IgD-negative memory B cell (primary cell): ENCODE results near the gene SKP1. TPM values are rescaled to one million over a fixed set of nuclear protein-coding genes. Genes with fewer than 3 reads are reported as not detected.

Experiments used
- H3K27ac Mint-ChIP-seq, 3 donors: one replicate each; pipeline ENCODE4 v1.8.0; 2020 to 2022; ENCODE audit warnings: mild to moderate bottlenecking in 3 of 3, mixed read lengths in 3 of 3, moderate library complexity in 1 of 3
- H3K27me3 Mint-ChIP-seq: one replicate; pipeline ENCODE4 v1.8.0; 2021; ENCODE audit warnings: mixed read lengths
- H3K36me3 Mint-ChIP-seq: one replicate; pipeline ENCODE4 v1.8.0; 2020; ENCODE audit warnings: mild to moderate bottlenecking, mixed read lengths
- H3K4me1 Mint-ChIP-seq, 3 donors: one replicate each; pipeline ENCODE4 v1.8.0; 2020 to 2022; ENCODE audit warnings: mixed read lengths in 3 of 3, mild to moderate bottlenecking in 1 of 3
- H3K4me3 Mint-ChIP-seq, 4 donors: one replicate each; pipeline ENCODE4 v1.8.0; 2020 to 2022; ENCODE audit warnings: mild to moderate bottlenecking in 4 of 4, mixed read lengths in 4 of 4, moderate library complexity in 3 of 4
- H3K9me3 Mint-ChIP-seq, 3 donors: one replicate each; pipeline ENCODE4 v1.8.0; 2020 to 2021; ENCODE audit warnings: mixed read lengths in 3 of 3, mild to moderate bottlenecking in 1 of 3
- polyA plus RNA-seq: library from polyadenylated mRNA; unstranded; fragments of 300-500 nt; fragmentation: Illumina TruSeq; gene quantifications from one replicate; pipeline ENCODE4 v1.2.3, GENCODE V29; 2021

Gene SKP1
- polyA plus RNA-seq, 1 donor from 2014 or later = 875 TPM

GRCh38 chr5:134142052-134142451, 34.7 kb downstream of the SKP1 start:
- H3K27me3 Mint-ChIP-seq = no peaks in the 10 kb centered on the region
- H3K27ac Mint-ChIP-seq = peak overlapping the region; percentile 61 to 95 (median 71)
- H3K36me3 Mint-ChIP-seq = no peaks in the 10 kb centered on the region
- H3K4me3 Mint-ChIP-seq = peak overlapping the region in 1 of 4 donors; percentile 30
- no peaks in the 10 kb centered on the region for H3K9me3 Mint-ChIP-seq
- peaks cover 8 to 24% (median 12%) of the 10 kb centered on the region in 3 donors for H3K4me1 Mint-ChIP-seq

GRCh38 chr5:134141331-134142050, 35.3 kb downstream of the SKP1 start:
- no peaks in the 10 kb centered on the region for H3K36me3 Mint-ChIP-seq
- no peaks in the 10 kb centered on the region for H3K27me3 Mint-ChIP-seq
- H3K4me1 Mint-ChIP-seq = peaks cover 8 to 30% (median 16%) of the 10 kb centered on the region in 3 donors
- peak overlapping the region in 2 of 4 donors; percentile 13 to 30 for H3K4me3 Mint-ChIP-seq
- peak overlapping the region; percentile 71 to 95 (median 82) for H3K27ac Mint-ChIP-seq
- H3K9me3 Mint-ChIP-seq = no peaks in the 10 kb centered on the region

GRCh38 chr5:134140530-134141201, 36.1 kb downstream of the SKP1 start:
- peaks cover 7 to 34% (median 20%) of the 10 kb centered on the region in 3 donors for H3K4me1 Mint-ChIP-seq
- H3K27me3 Mint-ChIP-seq = no peaks in the 10 kb centered on the region
- no peaks in the 10 kb centered on the region for H3K36me3 Mint-ChIP-seq
- H3K4me3 Mint-ChIP-seq = peak overlapping the region in 1 of 4 donors; percentile 5
- H3K27ac Mint-ChIP-seq = peak overlapping the region; percentile 71 to 95 (median 82)
- H3K9me3 Mint-ChIP-seq = no peaks in the 10 kb centered on the region

GRCh38 chr5:134139891-134140469, 36.8 kb downstream of the SKP1 start:
- no peaks in the 10 kb centered on the region for H3K27me3 Mint-ChIP-seq
- peak overlapping the region in 1 of 4 donors; percentile 24 for H3K4me3 Mint-ChIP-seq
- no peaks in the 10 kb centered on the region for H3K36me3 Mint-ChIP-seq
- H3K9me3 Mint-ChIP-seq = no peaks in the 10 kb centered on the region
- peak overlapping the region; percentile 62 to 95 (median 82) for H3K27ac Mint-ChIP-seq
- peaks cover 13 to 40% (median 24%) of the 10 kb centered on the region in 3 donors for H3K4me1 Mint-ChIP-seq

- H3K4me3 Mint-ChIP-seq = peak overlapping the region in 1 of 4 donors; percentile 41
- no peaks in the 10 kb centered on the region for H3K9me3 Mint-ChIP-seq
- peaks cover 13 to 41% (median 24%) of the 10 kb centered on the region in 3 donors for H3K4me1 Mint-ChIP-seq
- H3K27ac Mint-ChIP-seq = peak overlapping the region; percentile 62 to 95 (median 83)
- H3K36me3 Mint-ChIP-seq = no peaks in the 10 kb centered on the region
- no peaks in the 10 kb centered on the region for H3K27me3 Mint-ChIP-seq
Observed at GRCh38 chr5:134139377-134139851, 37.3 kb downstream of the SKP1 start.

GRCh38 chr5:134138416-134139376, 38.1 kb downstream of the SKP1 start:
- no peaks in the 10 kb centered on the region for H3K9me3 Mint-ChIP-seq
- H3K27me3 Mint-ChIP-seq = no peaks in the 10 kb centered on the region
- H3K4me1 Mint-ChIP-seq = peaks cover 13 to 43% (median 24%) of the 10 kb centered on the region in 3 donors
- no peaks in the 10 kb centered on the region for H3K36me3 Mint-ChIP-seq
- peak overlapping the region; percentile 14 to 88 (median 62) for H3K27ac Mint-ChIP-seq
- peak overlapping the region in 3 of 4 donors; percentile 28 to 41 (median 41) for H3K4me3 Mint-ChIP-seq

GRCh38 chr5:134136771-134137170, 40.0 kb downstream of the SKP1 start:
- H3K4me3 Mint-ChIP-seq = peak overlapping the region in 2 of 4 donors; percentile 54 to 71
- H3K9me3 Mint-ChIP-seq = no peaks in the 10 kb centered on the region
- H3K4me1 Mint-ChIP-seq = peaks cover 25 to 59% (median 33%) of the 10 kb centered on the region in 3 donors
- peak overlapping the region; percentile 14 to 88 (median 62) for H3K27ac Mint-ChIP-seq
- H3K27me3 Mint-ChIP-seq = no peaks in the 10 kb centered on the region
- peaks cover 5% of the 10 kb centered on the region for H3K36me3 Mint-ChIP-seq

GRCh38 chr5:134136221-134136631, 40.5 kb downstream of the SKP1 start:
- peaks cover 5% of the 10 kb centered on the region for H3K36me3 Mint-ChIP-seq

GRCh38 chr5:134135091-134135655, 41.6 kb downstream of the SKP1 start:
- Mint-ChIP-seq H3K36me3 (peaks cover 5% of the 10 kb centered on the region), H3K9me3 (no peaks in the 10 kb centered on the region), H3K27ac (peak overlapping the region; percentile 14 to 79 (median 62)), H3K4me3 (peak overlapping the region; percentile 6 to 43 (median 35)), H3K4me1 (peaks cover 35 to 66% (median 35%) of the 10 kb centered on the region in 3 donors), H3K27me3 (no peaks in the 10 kb centered on the region)

More at GRCh38 chr5:134136221-134136631, 40.5 kb downstream of the SKP1 start:
- Mint-ChIP-seq H3K4me3 (no peak overlapping the region), H3K9me3 (no peaks in the 10 kb centered on the region), H3K27ac (peak overlapping the region; percentile 14 to 79 (median 62)), H3K27me3 (no peaks in the 10 kb centered on the region), H3K4me1 (peaks cover 29 to 64% (median 38%) of the 10 kb centered on the region in 3 donors)

GRCh38 chr5:134133995-134134541, 42.7 kb downstream of the SKP1 start:
- H3K9me3 Mint-ChIP-seq = no peaks in the 10 kb centered on the region
- H3K27ac Mint-ChIP-seq = peak overlapping the region; percentile 95 to 99 (median 98)
- peaks cover 5% of the 10 kb centered on the region for H3K36me3 Mint-ChIP-seq
- peak overlapping the region in 2 of 4 donors; percentile 25 to 63 for H3K4me3 Mint-ChIP-seq
- no peaks in the 10 kb centered on the region for H3K27me3 Mint-ChIP-seq
- H3K4me1 Mint-ChIP-seq = peaks cover 32 to 65% (median 35%) of the 10 kb centered on the region in 3 donors

GRCh38 chr5:134133188-134133994, 43.4 kb downstream of the SKP1 start:
- Mint-ChIP-seq H3K9me3 (no peaks in the 10 kb centered on the region), H3K4me1 (peaks cover 31 to 64% (median 35%) of the 10 kb centered on the region in 3 donors), H3K27ac (peak overlapping the region; percentile 95 to 99 (median 98)), H3K36me3 (peaks cover 5% of the 10 kb centered on the region), H3K27me3 (no peaks in the 10 kb centered on the region), H3K4me3 (peak overlapping the region in 3 of 4 donors; percentile 85 to 91 (median 90))

GRCh38 chr5:134132372-134133187, 44.2 kb downstream of the SKP1 start:
- Mint-ChIP-seq H3K27me3 (no peaks in the 10 kb centered on the region), H3K4me1 (peaks cover 36 to 64% (median 37%) of the 10 kb centered on the region in 3 donors), H3K36me3 (peaks cover 5% of the 10 kb centered on the region), H3K4me3 (peak overlapping the region; percentile 72 to 91 (median 88)), H3K27ac (peak overlapping the region; percentile 95 to 99 (median 98)), H3K9me3 (no peaks in the 10 kb centered on the region)
